ENCODE data around the gene C21orf91. TPM values are rescaled to one million over a fixed set of nuclear protein-coding genes. Genes with fewer than 3 reads are reported as not detected.

Gene C21orf91
- total RNA-seq, 1 donor from 2014 or later = 33.0 TPM

GRCh38 chr21:17786071-17786850 is 32.9 kb downstream of the C21orf91 start:
- Mint-ChIP-seq H3K36me3 (ENCODE audit: insufficient read depth) (peaks cover 35% of the 10 kb centered on the region), H3K9me3 (ENCODE audit: low read depth) (peaks cover 10% of the 10 kb centered on the region), H3K27ac (peak overlapping the region; percentile 25), H3K4me1 (ENCODE audit: low read depth) (peaks cover 9% of the 10 kb centered on the region), H3K27me3 (no peaks in the 10 kb centered on the region), H3K4me3 (ENCODE audit: low read depth) (no peak overlapping the region)
- no peak for TF ChIP-seq CTCF (IDR thresholded peaks at IDR 0.05; ENCODE audit: unreplicated experiment)
- no peak for DNase-seq (ENCODE audit: low spot score, unreplicated experiment)

- TF ChIP-seq CTCF (IDR thresholded peaks at IDR 0.05; ENCODE audit: unreplicated experiment) = no peak
- Mint-ChIP-seq H3K27me3 (no peaks in the 10 kb centered on the region), H3K4me1 (ENCODE audit: low read depth) (peaks cover 9% of the 10 kb centered on the region), H3K9me3 (ENCODE audit: low read depth) (peaks cover 10% of the 10 kb centered on the region), H3K27ac (peak overlapping the region; percentile 4), H3K36me3 (ENCODE audit: insufficient read depth) (peaks cover 33% of the 10 kb centered on the region), H3K4me3 (ENCODE audit: low read depth) (no peak overlapping the region)
- DNase-seq (ENCODE audit: low spot score, unreplicated experiment) = no peak
Observed at GRCh38 chr21:17785403-17785788, 33.8 kb downstream of the C21orf91 start.

DNA sequence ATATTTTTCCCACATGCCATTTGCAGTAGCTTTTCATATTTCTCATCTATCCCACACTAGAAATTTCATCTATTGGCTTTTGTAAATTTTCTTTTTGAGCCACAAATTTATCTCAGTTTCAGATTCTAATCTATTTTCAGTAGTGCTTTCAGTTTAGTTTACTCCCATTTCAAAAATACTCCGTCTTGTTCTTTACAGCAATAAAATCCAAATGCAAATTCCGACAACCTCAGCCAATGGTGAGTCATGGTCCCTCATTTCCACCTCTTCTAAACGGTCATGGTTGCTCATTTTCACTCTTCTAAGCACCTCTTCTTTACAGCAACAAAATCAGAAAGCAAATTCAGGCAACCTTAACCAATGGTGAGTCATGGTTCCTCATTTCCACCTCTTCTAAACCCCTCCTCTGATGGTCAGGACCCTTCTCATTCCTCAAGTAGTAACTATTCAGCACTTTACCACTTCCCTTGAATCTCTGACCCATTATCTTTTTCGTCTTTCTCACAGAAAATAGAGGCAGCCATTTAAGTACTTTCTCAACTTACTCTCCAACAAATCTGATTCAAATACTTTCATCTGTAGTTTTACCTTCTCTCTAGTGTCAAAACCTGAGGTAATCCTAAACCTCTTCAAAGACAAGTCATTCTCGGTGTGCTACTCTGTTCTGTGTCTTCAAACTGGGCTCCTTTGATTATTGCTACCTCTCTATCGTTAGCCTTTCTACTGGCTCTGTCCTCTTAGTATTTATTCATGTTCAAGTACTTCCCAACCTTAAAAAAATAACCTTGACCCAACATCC is 34.4 kb downstream of the C21orf91 start:
- no peak for TF ChIP-seq CTCF (IDR thresholded peaks at IDR 0.05; ENCODE audit: unreplicated experiment)
- DNase-seq (ENCODE audit: low spot score, unreplicated experiment) = no peak
- Mint-ChIP-seq H3K4me3 (ENCODE audit: low read depth) (no peak overlapping the region), H3K36me3 (ENCODE audit: insufficient read depth) (peaks cover 33% of the 10 kb centered on the region), H3K27ac (peak overlapping the region; percentile 4), H3K9me3 (ENCODE audit: low read depth) (peaks cover 10% of the 10 kb centered on the region), H3K4me1 (ENCODE audit: low read depth) (peaks cover 9% of the 10 kb centered on the region), H3K27me3 (no peaks in the 10 kb centered on the region)

GRCh38 chr21:17784180-17784598 is 35.0 kb downstream of the C21orf91 start:
- peaks cover 10% of the 10 kb centered on the region for H3K9me3 Mint-ChIP-seq (ENCODE audit: low read depth)
- no peak overlapping the region for H3K4me3 Mint-ChIP-seq (ENCODE audit: low read depth)
- TF ChIP-seq CTCF (IDR thresholded peaks at IDR 0.05; ENCODE audit: unreplicated experiment) = no peak
- peaks cover 33% of the 10 kb centered on the region for H3K36me3 Mint-ChIP-seq (ENCODE audit: insufficient read depth)
- peaks cover 9% of the 10 kb centered on the region for H3K4me1 Mint-ChIP-seq (ENCODE audit: low read depth)
- H3K27me3 Mint-ChIP-seq = no peaks in the 10 kb centered on the region
- no peak overlapping the region for H3K27ac Mint-ChIP-seq
- DNase-seq (ENCODE audit: low spot score, unreplicated experiment) = no peak

- peaks cover 10% of the 10 kb centered on the region for H3K9me3 Mint-ChIP-seq (ENCODE audit: low read depth)
- H3K4me3 Mint-ChIP-seq (ENCODE audit: low read depth) = no peak overlapping the region
- H3K27ac Mint-ChIP-seq = no peak overlapping the region
- H3K36me3 Mint-ChIP-seq (ENCODE audit: insufficient read depth) = peaks cover 33% of the 10 kb centered on the region
- peaks cover 9% of the 10 kb centered on the region for H3K4me1 Mint-ChIP-seq (ENCODE audit: low read depth)
- H3K27me3 Mint-ChIP-seq = no peaks in the 10 kb centered on the region
- no peak for DNase-seq (ENCODE audit: low spot score, unreplicated experiment)
- TF ChIP-seq CTCF (IDR thresholded peaks at IDR 0.05; ENCODE audit: unreplicated experiment) = no peak
Observed at GRCh38 chr21:17783481-17784179, 35.5 kb downstream of the C21orf91 start.
